ENCODE measurements around the gene CEP112.

DNA sequence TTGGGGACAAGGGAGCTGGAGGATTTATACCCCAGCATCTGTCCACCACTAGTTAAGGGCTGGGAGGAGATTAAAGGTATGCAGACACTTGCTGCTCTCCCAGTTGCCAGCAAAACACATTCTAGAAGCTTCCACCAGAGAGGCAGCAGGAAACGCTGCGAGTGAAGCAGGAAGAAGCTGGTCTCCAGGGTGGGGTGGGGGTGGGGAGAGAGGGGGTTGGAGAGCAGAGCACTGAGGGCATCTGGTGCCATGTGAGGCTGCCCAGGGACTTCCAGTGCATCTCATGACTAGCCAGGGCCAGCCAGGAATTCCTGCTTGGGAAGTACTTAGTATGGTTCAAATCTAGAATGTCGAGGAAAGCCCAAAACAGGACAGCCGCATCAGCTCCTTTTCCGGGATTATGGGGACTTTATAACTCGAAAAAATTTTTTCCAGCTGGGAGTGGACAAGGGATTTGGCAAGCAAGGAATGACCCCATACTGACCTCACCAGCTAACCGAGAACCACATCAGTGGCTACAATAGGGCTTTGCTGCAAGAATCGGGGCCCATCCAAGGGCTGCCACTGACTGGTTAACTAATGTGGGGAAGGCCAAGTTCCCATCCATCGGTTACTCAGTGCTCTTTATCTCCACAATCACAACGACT lies 604.3 kb downstream of the CEP112 start:
- TF ChIP-seq, protein P1, sequence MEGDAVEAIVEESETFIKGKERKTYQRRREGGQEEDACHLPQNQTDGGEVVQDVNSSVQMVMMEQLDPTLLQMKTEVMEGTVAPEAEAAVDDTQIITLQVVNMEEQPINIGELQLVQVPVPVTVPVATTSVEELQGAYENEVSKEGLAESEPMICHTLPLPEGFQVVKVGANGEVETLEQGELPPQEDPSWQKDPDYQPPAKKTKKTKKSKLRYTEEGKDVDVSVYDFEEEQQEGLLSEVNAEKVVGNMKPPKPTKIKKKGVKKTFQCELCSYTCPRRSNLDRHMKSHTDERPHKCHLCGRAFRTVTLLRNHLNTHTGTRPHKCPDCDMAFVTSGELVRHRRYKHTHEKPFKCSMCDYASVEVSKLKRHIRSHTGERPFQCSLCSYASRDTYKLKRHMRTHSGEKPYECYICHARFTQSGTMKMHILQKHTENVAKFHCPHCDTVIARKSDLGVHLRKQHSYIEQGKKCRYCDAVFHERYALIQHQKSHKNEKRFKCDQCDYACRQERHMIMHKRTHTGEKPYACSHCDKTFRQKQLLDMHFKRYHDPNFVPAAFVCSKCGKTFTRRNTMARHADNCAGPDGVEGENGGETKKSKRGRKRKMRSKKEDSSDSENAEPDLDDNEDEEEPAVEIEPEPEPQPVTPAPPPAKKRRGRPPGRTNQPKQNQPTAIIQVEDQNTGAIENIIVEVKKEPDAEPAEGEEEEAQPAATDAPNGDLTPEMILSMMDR (IDR thresholded peaks at IDR 0.05) = no peak
- TF ChIP-seq POLR2A (IDR thresholded peaks at IDR 0.05) = no peak

Data from testis (tissue), 2 donors.